NCI-H2196 treated with DMSO at 0.1 percent for 48 hours (cell line): ENCODE data around the gene HSPD1.
"Not testable (repeated sequence)": the region's sequence is repeated elsewhere in the genome, so short reads cannot be mapped to it uniquely, and the experiment has no call there.

Source experiments
- DNase-seq: peaks from one replicate; lab custom pipeline; 2025; ENCODE audit not compliant: unreplicated experiment; lab: John Stamatoyannopoulos, UW

Gene HSPD1

DNA sequence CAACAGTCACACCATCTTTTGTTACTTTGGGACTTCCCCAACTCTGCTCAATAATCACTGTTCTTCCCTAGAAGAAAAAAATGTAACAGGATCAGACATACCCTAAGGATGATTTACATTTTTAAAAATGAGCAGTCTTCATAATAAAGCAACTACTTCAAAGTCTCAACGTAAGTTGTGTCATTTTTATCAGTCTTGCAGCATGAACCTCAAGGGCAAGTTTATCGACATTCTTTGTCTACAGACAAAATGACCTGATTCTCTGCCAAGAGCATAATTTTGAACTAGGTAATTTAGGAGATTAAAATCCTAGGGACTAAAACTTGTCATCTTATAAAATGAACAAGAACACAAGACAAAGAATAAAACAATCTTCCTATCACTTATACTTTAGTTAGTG, 2.3 kb downstream of the HSPD1 start:
- DNase-seq = no peak

DNA sequence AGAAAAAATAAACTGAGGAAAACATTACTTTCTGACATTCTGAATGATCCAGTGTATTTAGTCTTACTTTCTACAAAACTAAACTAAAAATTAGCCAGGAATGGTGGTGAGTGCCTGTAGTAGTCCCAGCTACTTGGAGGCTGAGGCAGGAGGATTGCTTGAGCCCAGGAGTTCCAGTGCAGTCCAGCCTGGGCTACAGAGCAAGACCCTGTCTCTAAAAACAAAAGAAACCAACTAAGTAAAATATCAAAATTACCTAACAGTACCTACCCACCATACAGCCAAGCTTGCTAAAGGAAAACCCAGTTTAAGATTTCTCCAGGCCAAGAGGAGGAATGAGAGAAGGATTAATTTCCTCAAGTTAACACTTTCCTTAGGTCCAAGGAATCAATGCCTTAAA, 2.9 kb downstream of the HSPD1 start:
- DNase-seq = no peak

DNA sequence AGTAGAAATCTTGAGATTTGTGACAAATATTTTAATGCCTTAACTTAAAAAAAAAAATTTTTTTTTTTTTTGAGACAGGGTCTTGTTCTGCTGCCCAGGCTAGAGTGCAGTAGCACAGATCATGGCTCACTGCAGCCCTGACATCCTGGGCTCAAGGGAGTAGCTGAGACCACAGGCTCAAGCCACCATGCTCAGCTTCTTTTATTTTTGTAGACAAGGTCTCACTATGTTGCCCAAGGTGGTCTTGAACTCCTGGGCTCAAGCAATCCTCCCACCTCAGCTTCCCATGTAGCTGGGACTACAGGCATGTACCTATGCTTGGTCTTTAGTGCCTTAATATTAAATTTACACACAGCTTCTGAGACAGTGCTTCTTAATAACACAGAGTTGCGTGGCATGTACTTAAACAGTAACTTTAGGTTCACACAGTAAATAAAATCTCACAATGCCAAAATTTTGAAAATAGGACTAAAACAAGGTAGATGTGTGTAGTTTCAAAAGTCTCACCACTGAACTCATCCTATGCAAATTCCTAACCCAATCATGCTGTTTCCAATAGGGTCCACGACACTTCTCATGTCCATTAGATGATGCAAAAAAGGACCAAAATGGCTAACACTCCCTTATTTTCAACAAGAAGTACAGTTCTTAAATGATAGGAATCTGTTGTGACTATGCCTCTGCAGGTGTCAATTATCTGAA, 4.1 kb downstream of the HSPD1 start:
- no peak for DNase-seq

DNA sequence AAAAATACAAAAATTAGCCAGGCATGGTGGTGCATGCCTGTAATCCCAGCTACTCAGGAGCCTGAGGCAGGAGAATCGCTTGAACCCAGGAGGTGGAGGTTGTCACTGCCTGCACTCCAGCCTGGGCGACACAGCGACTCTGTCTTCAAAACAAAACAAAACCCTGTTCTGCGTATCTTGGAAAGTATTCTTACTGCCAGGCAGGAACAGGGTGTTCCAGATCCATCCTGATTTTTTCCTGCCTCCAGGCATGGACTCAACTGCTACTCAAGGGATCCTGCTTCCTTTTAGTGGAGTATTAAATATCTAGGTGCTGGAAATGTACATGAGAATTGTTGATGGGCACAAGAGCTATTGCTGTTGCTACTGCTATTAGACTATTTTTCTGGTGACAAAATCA, 12.3 kb downstream of the HSPD1 start:
- no peak for DNase-seq

DNA sequence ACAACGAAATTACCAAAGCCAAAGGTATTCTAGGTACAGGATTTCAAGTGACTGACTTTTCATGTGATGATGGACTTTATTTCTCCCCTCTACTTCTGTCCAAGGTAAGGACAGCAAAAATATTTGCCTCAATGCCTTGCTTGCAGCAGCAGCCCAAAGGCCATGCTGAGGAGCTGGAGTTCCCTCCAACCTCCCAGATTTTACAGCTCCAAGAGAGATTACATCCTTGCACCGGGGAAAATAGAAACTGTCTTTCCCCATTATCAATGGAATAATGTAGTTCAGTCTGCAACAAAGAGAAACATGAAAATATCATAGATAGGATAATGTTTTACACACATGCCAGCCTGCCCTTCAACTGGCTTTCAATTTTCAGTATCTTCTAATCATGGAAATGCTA, 13.5 kb downstream of the HSPD1 start:
- no peak for DNase-seq

DNA sequence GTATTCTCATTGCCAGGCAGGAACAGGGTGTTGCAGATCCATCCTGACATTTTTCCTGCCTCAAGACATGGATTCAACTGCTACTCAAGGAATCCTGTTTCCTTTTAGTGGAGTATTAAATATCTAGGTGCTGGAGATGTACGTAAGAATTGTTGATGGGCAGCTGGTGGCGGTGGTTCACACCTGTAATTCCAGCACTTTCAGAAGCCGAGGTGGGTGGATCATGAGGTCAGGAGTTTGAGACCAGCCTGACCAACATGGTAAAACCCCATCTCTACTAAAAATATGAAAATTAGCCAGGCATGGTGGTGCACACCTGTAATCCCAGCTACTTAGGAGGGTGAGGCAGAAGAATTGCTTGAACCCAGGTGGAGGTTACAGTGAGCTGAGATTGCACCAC, 15.4 kb downstream of the HSPD1 start:
- DNase-seq = not testable (repeated sequence)

DNA sequence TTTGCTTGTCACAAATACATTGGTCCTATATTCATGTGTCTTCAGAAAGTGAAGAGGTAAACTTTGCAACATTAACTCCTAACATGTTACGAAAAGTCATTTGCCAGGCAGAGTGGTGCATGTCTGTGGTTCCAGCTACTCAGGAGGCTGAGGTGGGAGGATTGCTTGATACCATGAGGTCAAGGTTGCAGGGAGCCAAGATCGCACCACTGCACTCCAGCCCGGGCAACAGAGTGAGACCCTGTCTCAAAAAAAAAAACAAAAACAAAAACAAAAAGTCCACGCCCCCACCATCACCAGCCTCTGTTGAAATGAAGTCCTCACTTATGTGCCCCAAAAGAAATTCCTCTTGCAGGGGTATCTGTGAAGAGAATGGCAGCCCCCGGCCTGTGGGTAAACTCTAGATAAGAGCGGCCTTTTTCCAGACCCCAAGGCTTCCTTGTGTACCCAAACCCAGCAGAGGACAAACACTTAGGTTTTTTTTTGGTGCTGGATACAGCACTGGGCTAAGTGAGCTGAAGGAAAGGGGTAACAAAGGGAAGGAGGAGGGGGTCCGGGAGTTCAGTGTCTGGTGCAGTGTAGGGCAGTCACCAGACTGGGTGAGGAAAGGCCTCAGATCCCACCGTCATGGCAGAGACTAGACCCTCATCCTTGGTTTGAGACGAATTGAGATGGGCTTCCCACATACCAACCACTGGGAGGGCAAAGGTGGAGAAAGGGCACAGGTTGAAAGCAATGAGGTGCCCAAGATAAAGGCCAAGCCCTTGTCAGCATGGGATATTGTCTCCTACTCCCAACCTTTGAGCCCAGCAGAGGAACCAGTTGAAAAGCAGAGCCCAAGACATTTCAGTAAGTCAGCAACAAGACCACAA, 19.2 kb downstream of the HSPD1 start:
- no peak for DNase-seq

DNA sequence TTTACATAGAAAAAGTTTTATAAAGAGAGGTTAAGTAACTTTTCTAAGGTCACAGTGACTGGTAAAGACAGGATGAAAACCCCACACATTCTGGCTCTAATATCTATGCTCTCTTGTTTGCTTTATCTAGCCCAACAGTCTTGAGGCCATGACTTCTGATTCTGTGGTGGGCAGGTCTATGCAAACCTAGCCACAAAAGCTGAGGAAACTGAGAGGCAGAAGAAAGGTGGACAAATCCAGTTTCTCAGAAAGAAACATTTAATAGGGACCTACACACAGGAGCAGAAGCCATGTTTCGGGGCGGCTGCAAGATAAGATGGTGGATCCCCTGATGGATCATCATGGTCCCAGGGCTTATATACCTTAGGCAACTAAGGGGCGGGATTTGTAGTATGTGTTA, 21.8 kb downstream of the HSPD1 start:
- DNase-seq = no peak

DNA sequence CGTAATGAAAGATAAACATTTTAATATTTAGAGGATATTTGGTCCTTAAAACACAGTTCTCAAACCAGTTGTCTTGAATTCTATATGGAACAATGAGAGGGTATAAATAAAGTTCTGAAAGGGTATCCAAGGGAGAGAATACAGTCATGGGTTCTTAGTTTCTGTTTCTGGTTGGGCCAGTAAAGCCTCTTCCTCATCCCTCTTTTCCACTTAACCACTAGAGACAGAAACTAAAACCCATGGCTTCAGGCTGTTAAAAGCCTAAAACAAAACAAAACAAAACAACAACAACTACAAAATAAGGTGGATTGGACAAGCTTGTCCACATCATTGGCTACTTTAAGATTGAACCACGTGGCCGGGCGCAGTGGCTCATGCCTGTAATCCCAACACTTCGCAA, 27.5 kb downstream of the HSPD1 start:
- DNase-seq = no peak

DNA sequence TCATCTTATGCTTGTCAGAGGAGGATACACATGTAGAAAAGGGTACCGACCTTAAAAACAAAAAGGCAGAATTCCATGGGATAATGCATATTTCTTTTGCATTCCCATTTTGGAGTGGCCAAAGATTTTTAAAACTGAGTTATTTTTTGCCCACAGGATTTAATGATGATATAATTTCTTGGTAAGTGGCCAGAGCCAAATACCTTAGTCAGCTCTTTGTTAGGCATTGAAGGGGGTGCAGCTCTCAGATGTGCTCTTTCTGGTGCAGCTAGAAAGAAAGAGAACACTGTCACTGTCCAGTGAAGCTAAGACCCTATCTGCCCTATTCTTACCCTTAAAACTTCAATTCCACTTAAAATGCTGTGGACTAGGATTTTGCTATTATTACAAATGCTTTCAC, 35.5 kb downstream of the HSPD1 start:
- no peak for DNase-seq

DNA sequence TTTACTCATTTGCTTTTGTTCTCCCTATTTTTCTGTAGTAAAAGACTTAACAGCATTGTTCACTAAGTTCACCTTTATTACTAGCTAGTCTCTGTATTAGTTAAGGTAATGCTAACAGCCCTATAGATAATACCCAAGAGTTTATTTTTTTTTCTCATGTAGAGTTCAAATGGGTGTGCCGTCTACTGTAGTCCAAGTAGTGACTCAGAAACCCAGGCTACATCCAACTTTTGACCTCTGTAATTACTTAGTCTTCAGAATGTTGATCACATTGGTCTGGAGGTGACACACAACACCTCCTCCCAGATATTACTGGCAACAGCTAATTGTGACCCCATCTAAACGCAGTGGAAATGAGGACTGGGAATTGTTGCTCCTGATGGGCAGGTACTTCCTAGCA, 38.6 kb downstream of the HSPD1 start:
- DNase-seq = no peak

DNA sequence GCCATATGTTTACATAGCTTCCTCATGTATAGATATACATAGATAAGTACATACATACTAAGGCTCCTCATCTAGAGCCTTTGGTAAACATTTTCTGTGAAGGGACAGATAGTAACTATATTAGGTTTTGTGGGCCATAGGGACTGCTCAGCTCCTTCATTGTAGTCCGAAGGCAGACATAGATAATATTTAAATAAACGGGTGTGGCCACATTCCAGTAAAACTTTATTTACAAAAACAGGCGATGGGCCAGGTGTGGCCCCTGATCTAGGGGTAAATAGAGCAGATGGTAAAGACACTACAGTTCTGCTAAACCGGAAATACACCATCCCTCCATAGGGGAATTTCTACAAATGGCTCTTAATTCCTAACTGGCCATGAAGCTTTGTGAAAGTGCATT, 39.0 kb downstream of the HSPD1 start:
- DNase-seq = no peak

DNA sequence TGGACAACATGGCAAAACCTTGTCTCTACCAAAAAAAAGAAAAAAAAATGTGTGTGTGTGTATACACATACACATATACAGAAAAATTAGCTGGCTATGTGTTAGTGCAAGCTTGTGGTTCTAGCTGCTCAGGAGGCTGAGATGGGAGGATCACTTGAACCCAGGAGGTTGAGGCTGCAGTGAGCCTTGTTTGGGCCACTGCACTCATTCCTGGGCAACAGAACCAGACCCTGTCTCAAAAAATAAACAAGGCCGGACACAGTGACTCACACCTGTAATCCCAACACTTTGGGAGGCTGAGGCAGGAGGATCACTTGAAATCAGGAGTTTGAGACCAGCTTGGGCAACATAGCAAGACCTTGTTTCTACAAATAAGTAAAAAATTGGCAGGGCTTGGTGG, 44.2 kb downstream of the HSPD1 start:
- DNase-seq = no peak

DNA sequence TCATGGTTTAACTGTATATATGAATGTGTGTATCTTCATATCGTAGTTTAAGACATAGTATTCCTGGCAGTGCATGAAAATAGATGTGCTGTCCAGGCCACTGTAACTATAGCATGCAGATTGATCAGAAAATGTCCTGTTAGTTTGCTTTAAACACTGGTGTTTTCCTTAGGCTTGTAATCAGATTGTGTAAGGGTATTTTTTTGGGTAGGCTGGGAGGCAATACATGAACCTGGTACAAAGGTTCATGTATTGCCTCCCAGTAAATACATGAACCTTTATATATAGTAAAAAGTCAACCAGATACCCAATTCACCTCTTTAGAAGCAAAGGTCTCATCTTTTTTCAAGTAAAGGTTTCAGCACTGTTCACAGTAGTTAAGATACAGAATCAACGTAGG, 44.7 kb downstream of the HSPD1 start:
- no peak for DNase-seq

DNA sequence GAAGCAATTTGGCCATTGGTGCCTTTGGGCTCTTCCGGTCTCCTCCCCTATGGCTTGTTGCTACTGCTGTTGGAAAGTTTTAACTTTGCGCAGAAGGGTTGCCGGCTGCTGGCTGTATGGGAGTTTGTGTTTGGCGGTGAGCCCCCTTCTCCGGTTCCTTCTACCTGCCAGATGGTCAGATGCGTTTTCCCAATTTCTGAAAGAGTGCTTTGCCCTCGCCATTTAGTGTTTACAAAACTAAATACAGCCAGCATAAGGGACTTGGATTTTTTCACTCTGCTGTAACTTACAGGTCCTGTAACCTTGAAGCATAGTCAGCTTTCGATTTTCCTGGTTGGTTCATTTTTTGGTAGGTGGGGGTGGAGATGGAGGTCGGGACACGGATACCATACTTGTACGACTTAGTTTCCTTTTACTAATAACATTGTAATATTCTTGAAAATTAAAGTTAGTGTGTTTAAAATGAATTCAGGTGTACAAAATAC, 45.7 kb downstream of the HSPD1 start:
- peak; percentile 58 for DNase-seq

DNA sequence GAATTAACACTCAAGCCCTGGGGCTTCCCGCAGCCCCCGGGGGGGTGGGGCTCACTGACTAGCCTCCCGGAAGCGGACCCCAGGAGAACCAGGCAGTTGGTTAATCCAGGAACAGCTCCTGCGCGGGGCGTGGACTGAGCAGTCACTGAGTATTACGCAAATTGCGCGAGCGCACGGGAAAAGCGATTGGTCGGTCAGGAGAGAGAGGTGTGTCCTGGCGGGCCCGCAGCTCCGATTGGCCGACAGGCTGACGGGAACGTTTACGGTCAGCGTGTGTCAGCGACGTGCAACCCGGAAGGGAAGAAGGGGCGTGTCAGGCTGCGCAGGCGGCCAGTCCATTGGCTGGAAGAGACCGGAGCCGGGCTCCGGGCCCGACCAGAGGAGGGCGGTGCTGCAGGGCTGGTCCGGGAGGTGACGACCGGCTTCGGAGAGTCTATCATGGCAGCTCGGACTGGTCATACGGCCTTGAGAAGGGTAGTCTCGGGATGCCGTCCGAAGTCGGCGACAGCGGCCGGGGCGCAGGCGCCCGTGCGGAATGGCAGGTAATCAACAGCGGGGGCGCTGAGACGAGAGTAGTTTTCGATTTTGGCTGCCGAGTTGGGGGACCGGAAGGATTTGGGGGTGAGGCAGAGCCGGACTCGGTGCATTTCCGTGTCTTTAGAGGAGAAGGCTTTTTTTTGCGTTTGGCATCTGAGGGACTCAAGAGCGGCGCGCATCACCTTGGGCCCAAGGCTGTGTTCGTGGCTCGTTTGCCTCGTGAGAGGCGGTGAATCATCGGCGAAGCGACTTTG, 46.3 kb downstream of the HSPD1 start, which contains the start of gene COQ10B:
TSS of gene COQ10B (plus strand) at position 430 of the 791 bp plus-strand sequence. CDS start at position 439, 9 bp downstream.
- DNase-seq = peak; percentile 99

DNA sequence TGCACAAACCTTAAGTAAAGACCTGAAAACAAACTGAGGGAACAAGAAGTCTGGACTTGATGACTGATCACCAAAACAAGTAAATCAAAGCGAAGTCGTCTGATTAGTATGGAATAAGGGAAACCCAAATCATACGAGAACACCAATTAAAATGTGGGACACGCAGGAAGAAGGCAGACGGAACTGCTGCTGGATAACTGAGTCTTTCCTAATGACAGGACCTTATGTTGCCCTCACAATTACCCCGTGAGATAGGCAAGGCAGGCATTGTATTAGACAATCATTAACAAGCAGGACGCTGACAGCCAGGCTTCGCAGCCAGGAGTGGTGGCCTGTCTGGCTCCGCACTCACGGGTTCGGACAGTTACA, 46.9 kb downstream of the HSPD1 start:
- no peak for DNase-seq

DNA sequence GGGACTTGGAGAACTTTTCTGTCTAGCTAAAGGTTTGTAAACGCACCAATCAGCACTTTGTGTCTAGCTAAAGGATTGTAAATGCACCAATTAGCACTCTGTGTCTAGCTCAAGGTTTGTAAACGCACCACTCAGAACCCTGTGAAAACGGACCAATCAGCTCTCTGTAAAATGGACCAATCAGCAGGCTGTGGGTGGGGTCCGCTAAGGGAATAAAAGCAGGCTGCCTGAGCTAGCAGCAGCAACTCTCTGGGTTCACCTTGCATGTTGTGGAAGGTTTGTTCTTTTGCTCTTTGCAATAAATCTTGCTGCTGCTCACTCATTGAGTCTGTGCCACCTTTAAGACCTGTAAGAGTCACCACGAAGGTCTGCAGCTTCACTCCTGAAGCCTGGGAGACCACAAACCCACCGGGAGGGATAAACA, 48.7 kb downstream of the HSPD1 start:
- not testable (repeated sequence) for DNase-seq

DNA sequence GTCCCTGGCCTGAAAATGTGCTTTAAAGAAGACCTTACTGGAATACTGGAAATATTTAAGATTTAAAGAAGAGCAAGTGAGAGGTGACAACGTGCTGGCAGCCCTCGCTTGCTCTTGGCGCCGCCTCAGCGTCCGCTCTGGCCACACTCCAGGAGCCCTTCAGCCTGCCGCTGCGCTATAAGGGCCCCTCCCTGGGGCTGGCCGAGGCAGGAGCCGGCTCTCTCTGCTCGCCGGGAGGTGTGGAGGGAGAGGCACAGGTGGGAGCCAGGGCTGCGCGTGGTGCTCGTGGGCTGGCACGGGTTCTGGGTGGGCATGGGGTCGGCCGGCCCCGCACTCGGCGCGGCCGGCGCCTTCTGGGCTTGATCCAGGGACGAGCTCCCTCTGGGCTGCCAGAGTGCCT, 49.2 kb downstream of the HSPD1 start:
- no peak for DNase-seq

DNA sequence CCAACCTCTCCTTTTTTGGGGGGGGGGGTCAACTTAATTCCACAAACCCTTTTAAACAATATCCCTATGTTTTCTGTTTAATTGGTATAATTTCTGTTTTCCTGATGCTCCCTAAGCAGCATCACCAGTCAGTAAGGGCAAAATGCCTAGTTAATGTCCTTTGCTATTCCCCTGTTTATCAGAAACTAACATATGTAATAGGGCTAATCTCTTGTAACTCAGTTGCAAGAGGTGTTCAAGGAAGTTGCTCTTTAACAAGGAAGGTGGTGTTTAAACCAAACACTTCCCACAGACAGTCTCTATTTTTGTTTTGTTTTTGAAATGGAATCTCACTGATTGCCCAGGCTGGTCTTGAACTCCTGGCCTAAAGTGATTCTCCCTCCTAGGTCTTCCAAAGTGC, 52.8 kb downstream of the HSPD1 start:
- DNase-seq = no peak

DNA sequence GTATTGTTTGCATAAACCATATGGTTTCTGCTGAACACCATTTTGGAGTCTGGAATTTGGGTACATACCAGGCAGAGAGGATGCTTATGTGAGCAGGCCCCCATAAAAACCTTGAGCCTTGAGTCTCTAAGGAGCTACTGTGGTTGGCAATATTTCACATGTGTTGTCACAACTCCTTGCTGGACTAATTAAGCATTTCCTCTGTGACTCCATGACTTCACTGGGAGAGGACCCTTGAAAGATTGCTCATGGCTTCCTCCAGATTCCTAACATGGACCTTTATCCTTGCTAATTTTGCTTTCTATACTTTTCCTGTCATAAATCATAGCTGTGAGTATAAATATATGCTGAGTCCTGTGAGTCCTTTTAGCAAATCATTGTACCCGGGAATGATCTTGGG, 53.9 kb downstream of the HSPD1 start:
- no peak for DNase-seq

DNA sequence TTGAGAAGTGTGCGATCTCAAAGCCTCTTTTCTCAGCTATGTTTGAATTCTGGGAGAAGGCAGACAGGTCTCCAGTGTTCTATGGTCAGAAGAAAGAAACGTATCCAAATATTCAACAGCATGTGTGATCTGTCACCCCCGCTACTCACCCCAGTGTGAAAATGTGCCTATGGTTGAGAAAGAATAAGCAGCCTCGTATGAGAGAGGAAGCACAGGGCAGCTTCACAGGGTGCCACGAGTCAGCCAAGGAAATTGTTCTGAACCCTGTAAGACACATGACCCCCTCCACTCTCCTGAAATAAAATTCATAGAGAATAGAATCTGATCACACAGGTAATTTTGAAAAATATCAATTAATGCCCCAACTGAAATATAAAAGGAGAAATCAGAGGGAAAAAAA, 56.8 kb downstream of the HSPD1 start:
- DNase-seq = no peak
